Activated CD4-positive, alpha-beta memory T cell treated with anti-CD3 and anti-CD28 coated beads for 36 hours (primary cell): ENCODE measurements around the gene EFHC2. TPM values are rescaled to one million over a fixed set of nuclear protein-coding genes. Genes with fewer than 3 reads are reported as not detected.
"Not testable (repeated sequence)": the region's sequence is repeated elsewhere in the genome, so short reads cannot be mapped to it uniquely, and the experiment has no call there.

ENCODE experiments used
- CTCF ChIA-PET: fragments of 350-600 bp; sonication (Branson Sonifier 250); formaldehyde crosslinking; loops from one replicate; lab custom pipeline; 2021; ENCODE audit warnings: antibody characterized with exemption, inconsistent platforms; lab: Charles Lee
- POLR2A ChIA-PET: fragments of 350-600 bp; sonication (Branson Sonifier 250); formaldehyde crosslinking; loops from one replicate; lab custom pipeline; 2021; ENCODE audit warnings: antibody characterized with exemption; lab: Charles Lee
- DNase-seq: peaks from one replicate; pipeline ENCODE4 v3.0.0-alpha.2; 2020
- H3K27ac Mint-ChIP-seq: one replicate; pipeline ENCODE4 v1.8.0; 2021; ENCODE audit warnings: mixed read lengths
- H3K27me3 Mint-ChIP-seq: one replicate; pipeline ENCODE4 v1.8.0; 2021; ENCODE audit warnings: mixed read lengths
- H3K36me3 Mint-ChIP-seq: one replicate; pipeline ENCODE4 v1.8.0; 2021; ENCODE audit warnings: mixed read lengths
- H3K4me1 Mint-ChIP-seq: one replicate; pipeline ENCODE4 v1.8.0; 2021; ENCODE audit warnings: low read depth, mixed read lengths
- H3K4me3 Mint-ChIP-seq: one replicate; pipeline ENCODE4 v1.8.0; 2021; ENCODE audit warnings: mild to moderate bottlenecking, mixed read lengths
- H3K9me3 Mint-ChIP-seq: one replicate; pipeline ENCODE4 v1.8.0; 2021; ENCODE audit warnings: mixed read lengths
- intact Hi-C: fragments of 100-400 bp; cut with micrococcal nuclease; formaldehyde crosslinking; loops from one replicate; pipeline ENCODE4 v1.15.1; 2023
- total RNA-seq, 2 experiments: library from RNA; stranded (reverse); gene quantifications; one replicate each; pipeline ENCODE4 v1.2.3, GENCODE V29; 2021

Gene EFHC2
- total RNA-seq, 2 experiments from 2014 or later, result 0.24 to 0.58 TPM

DNA sequence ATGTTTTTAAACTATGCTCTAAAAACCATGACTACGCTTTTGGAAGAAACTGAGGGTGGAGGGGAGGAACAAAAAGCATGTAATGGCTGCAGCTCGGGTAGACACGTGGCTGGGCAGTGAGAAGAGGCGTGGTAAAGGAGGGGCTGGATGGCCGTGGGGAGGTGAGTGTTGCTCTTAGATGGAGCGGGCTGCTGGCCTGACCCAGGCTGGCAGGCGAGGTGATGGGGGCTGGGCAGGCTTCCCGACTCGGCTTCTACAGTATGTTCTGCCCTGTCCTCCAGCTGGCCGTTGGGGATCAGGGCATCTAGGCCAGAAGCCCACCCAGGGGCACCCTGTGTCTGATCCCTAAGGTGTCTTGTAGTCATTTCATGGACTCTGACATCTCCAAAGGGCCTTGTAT is 60.7 kb downstream of the EFHC2 start:
- ChIA-PET CTCF (no interaction called here), POLR2A (no interaction called here)
- H3K27me3 Mint-ChIP-seq, result no peaks in the 10 kb centered on the region
- no peak overlapping the region for H3K27ac Mint-ChIP-seq
- H3K4me1 Mint-ChIP-seq, result no peaks in the 10 kb centered on the region
- intact Hi-C loops, result no loop called here
- H3K36me3 Mint-ChIP-seq, result no peaks in the 10 kb centered on the region
- DNase-seq, result no peak
- H3K4me3 Mint-ChIP-seq, result no peak overlapping the region
- no peaks in the 10 kb centered on the region for H3K9me3 Mint-ChIP-seq

- no peak overlapping the region for H3K4me3 Mint-ChIP-seq
- no peaks in the 10 kb centered on the region for H3K27me3 Mint-ChIP-seq
- no peaks in the 10 kb centered on the region for H3K9me3 Mint-ChIP-seq
- no peaks in the 10 kb centered on the region for H3K36me3 Mint-ChIP-seq
- intact Hi-C loops, result no loop called here
- H3K4me1 Mint-ChIP-seq, result peaks cover 2% of the 10 kb centered on the region
- DNase-seq, result no peak
- no peak overlapping the region for H3K27ac Mint-ChIP-seq
- ChIA-PET CTCF (no interaction called here), POLR2A (no interaction called here)
These were observed 63.4 kb downstream of the EFHC2 start for GRCh38 chrX:44280116-44280515.

DNA sequence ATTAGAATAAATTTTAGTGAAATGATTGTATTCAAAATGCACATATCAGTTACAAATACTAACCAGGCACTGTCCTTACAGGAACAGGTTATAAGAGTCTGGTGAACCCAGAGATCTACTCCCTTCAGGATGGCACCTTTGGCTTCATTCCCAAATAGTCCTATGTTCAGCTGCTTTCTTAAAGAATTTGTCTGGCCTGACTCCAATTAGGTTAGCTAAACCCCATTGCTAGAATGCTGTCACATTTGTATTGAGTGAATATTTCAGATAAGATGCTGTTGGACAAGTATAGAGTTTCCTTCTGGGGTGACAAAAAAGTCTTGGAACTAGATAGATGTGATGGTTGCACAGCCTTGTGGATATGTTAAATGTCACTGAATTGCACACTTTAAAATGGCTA is 69.4 kb downstream of the EFHC2 start:
- POLR2A ChIA-PET, result no interaction called here

DNA sequence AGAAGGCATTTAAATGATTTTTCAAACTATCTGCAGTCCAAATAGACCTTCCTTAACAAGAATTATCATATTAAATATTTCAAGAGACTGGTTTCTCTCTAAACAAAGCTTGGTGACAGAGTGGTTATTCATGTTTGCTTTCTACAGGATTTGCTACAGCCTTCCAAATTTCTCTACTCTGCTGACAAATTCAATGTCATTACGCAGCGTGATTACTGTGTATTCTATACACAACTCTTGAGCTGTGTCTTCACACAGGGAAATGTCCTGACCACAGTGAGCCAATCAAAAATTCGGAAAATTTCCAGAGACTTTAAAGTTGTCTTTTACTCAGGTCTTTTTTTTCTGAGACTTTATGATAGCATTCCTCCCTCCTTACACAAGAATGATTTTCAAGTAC is 75.6 kb downstream of the EFHC2 start:
- Mint-ChIP-seq H3K27me3 (no peaks in the 10 kb centered on the region), H3K4me3 (no peak overlapping the region), H3K9me3 (no peaks in the 10 kb centered on the region), H3K4me1 (peaks cover 18% of the 10 kb centered on the region), H3K27ac (no peak overlapping the region), H3K36me3 (no peaks in the 10 kb centered on the region)
- intact Hi-C loops, result no loop called here
- no peak for DNase-seq
- POLR2A ChIA-PET, result no interaction called here
- CTCF ChIA-PET, result no interaction called here

More for the DNA sequence above, 69.4 kb downstream of the EFHC2 start:
- H3K4me1 Mint-ChIP-seq, result peaks cover 8% of the 10 kb centered on the region
- DNase-seq, result no peak
- H3K36me3 Mint-ChIP-seq, result no peaks in the 10 kb centered on the region
- no peak overlapping the region for H3K27ac Mint-ChIP-seq
- H3K4me3 Mint-ChIP-seq, result no peak overlapping the region
- intact Hi-C loops, result no loop called here
- no peaks in the 10 kb centered on the region for H3K9me3 Mint-ChIP-seq
- no peaks in the 10 kb centered on the region for H3K27me3 Mint-ChIP-seq
- CTCF ChIA-PET, result no interaction called here

DNA sequence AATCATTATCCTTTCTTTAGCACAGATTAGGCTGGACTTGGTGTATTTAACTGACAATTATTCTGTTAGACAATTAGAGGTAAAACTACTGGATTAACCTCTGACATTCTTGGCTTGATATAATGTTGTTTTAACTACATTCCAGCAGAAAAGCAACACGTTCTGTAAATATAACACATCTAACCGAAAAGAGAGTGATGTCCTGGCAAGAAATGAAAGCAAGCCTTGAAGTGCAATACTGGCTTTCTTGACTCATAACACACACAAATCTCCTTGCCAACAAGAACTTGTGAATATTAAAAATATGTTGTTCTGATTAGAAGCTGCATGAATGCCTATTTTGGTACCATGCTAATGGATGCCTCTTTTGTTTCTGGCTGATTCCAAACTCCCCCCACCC is 76.4 kb downstream of the EFHC2 start:
- intact Hi-C loops, result no loop called here
- ChIA-PET POLR2A (no interaction called here), CTCF (no interaction called here)
- Mint-ChIP-seq H3K36me3 (no peaks in the 10 kb centered on the region), H3K4me1 (peaks cover 19% of the 10 kb centered on the region), H3K9me3 (no peaks in the 10 kb centered on the region), H3K4me3 (no peak overlapping the region), H3K27ac (no peak overlapping the region), H3K27me3 (no peaks in the 10 kb centered on the region)
- DNase-seq, result no peak

DNA sequence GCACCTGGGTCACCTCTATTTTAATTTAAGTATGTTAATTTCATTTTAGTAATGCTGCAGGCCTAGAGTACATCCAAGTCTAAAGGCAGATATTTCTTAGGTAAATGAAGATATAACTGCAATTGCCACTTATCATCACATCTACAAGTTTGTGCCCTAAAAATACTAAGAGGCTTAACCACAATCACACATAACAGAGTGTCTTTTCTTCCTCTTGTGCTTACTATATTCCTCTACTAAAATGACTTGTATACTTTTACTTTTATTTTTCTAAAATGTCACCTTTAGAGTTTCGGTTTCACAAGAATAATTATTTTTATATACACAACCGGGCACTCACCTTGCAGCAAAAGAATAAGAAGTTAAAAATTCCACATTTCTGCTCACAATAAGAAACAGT is 77.9 kb downstream of the EFHC2 start:
- peaks cover 27% of the 10 kb centered on the region for H3K4me1 Mint-ChIP-seq

GRCh38 chrX:44264936-44265335 is 78.5 kb downstream of the EFHC2 start:
- ChIA-PET CTCF (no interaction called here), POLR2A (no interaction called here)
- H3K27me3 Mint-ChIP-seq, result no peaks in the 10 kb centered on the region
- no peak for DNase-seq
- H3K9me3 Mint-ChIP-seq, result no peaks in the 10 kb centered on the region
- intact Hi-C loops, result no loop called here
- H3K27ac Mint-ChIP-seq, result no peak overlapping the region
- no peaks in the 10 kb centered on the region for H3K36me3 Mint-ChIP-seq
- H3K4me3 Mint-ChIP-seq, result no peak overlapping the region
- peaks cover 30% of the 10 kb centered on the region for H3K4me1 Mint-ChIP-seq

More for the DNA sequence above, 77.9 kb downstream of the EFHC2 start:
- Mint-ChIP-seq H3K36me3 (no peaks in the 10 kb centered on the region), H3K4me3 (no peak overlapping the region), H3K9me3 (no peaks in the 10 kb centered on the region), H3K27ac (no peak overlapping the region), H3K27me3 (no peaks in the 10 kb centered on the region)
- ChIA-PET CTCF (no interaction called here), POLR2A (no interaction called here)
- intact Hi-C loops, result no loop called here
- DNase-seq, result no peak

DNA sequence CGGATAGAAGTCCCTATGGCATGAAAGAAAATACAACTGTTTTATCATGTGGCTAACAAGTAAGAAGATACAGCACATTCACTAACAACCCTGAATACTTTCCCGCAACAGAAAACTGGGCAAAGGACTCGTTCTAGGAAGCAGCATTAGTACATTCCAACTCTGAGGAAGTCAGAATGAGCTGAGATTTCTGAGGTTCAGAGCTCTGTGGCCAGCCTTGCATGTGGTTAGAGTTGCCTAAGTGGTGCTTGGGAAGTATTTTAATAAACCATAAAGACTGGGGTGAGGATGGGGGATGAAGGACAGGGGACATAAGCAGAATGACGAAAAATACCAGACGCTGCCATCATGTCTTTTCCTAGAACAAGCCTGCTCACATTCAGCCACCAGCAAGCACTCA is 82.2 kb downstream of the EFHC2 start:
- H3K4me3 Mint-ChIP-seq, result no peak overlapping the region
- H3K27me3 Mint-ChIP-seq, result no peaks in the 10 kb centered on the region

GRCh38 chrX:44260609-44261008 is 82.9 kb downstream of the EFHC2 start:
- Mint-ChIP-seq H3K27ac (no peak overlapping the region), H3K36me3 (peaks cover 9% of the 10 kb centered on the region), H3K27me3 (no peaks in the 10 kb centered on the region), H3K9me3 (peaks cover 12% of the 10 kb centered on the region), H3K4me1 (peaks cover 34% of the 10 kb centered on the region), H3K4me3 (no peak overlapping the region)
- ChIA-PET POLR2A (no interaction called here), CTCF (no interaction called here)
- DNase-seq, result no peak
- intact Hi-C loops, result no loop called here

More for the DNA sequence above, 82.2 kb downstream of the EFHC2 start:
- ChIA-PET POLR2A (no interaction called here), CTCF (no interaction called here)
- intact Hi-C loops, result no loop called here
- H3K4me1 Mint-ChIP-seq, result peaks cover 34% of the 10 kb centered on the region
- peaks cover 3% of the 10 kb centered on the region for H3K36me3 Mint-ChIP-seq
- no peak overlapping the region for H3K27ac Mint-ChIP-seq
- DNase-seq, result no peak
- peaks cover 5% of the 10 kb centered on the region for H3K9me3 Mint-ChIP-seq

GRCh38 chrX:44255742-44256141 is 87.7 kb downstream of the EFHC2 start:
- Mint-ChIP-seq H3K4me1 (peaks cover 33% of the 10 kb centered on the region), H3K36me3 (peaks cover 20% of the 10 kb centered on the region), H3K9me3 (peaks cover 27% of the 10 kb centered on the region)
- DNase-seq, POLR2A ChIA-PET, CTCF ChIA-PET, H3K4me3 Mint-ChIP-seq, intact Hi-C loops, H3K27ac Mint-ChIP-seq, H3K27me3 Mint-ChIP-seq: not testable (repeated sequence)

DNA sequence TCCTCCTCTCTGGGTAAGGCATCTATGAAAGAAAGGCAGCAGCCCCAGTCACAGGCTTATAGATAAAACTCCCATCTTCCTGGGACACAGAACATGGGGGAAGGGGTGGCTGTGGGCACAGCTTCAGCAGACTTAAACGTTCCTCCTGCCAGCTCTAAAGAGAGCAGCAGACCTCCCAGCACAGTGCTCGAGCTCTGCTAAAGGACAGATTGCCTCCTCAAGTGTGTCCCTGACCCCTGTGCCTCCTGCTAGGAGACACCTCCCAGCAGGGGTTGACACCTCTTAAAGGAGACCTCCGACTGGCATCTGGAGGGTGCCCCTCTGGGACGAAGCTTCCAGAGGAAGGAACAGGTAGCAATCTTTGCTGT is 89.9 kb downstream of the EFHC2 start:
- POLR2A ChIA-PET, result no interaction called here

DNA sequence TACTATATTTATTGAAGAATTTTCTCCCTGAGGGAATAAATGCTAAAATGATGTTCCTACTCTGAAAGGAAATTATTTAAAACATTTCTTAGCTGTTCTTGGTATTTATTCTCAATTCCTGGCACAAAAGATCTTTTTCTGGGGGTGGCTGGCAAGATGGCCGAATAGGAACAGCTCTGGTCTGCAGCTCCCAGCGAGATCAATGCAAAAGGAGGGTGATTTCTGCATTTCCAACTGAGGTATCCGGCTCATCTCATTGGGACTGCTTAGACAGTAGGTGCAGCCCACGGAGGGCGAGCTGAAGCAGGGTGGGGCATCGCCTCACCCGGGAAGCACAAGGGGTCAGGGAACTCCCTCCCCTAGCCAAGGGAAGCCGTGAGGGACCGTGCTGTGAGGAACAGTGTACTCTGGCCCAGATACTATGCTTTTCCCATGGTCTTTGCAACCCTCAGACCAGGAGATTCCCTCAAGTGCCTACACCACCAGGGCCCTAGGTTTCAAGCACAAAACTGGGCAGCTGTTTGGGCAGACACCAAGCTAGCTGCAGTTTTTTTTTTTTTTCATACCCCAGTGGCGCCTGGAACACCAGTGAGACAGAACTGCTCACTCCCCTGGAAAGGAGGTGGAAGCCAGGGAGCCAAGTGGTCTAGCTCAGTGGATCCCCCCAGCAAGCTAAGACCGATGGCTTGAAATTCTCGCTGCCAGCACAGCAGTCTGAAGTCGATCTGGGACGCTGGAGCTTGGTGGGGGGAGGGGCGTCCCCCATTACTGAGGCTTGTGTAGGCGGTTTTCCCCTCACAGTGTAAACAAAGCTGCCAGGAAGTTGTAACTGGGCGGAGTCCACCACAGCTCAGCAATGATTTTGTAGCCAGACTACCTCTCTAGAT is 90.5 kb downstream of the EFHC2 start:
- DNase-seq, result peak; percentile 68
- POLR2A ChIA-PET, H3K4me3 Mint-ChIP-seq, intact Hi-C loops, H3K27me3 Mint-ChIP-seq: not testable (repeated sequence)
- Mint-ChIP-seq H3K9me3 (peaks cover 31% of the 10 kb centered on the region), H3K4me1 (peaks cover 24% of the 10 kb centered on the region), H3K36me3 (peaks cover 20% of the 10 kb centered on the region), H3K27ac (peak overlapping the region; percentile 74)
- CTCF ChIA-PET, result interaction anchor here (0.5 to 1.7 kb wide), 3 partner anchors 9 to 149 kb away, joined by 3 to 10 read pairs (median 3); no protein-coding TSS in a partner anchor

More for the DNA sequence above, 89.9 kb downstream of the EFHC2 start:
- peaks cover 31% of the 10 kb centered on the region for H3K9me3 Mint-ChIP-seq
- H3K36me3 Mint-ChIP-seq, result peaks cover 20% of the 10 kb centered on the region
- CTCF ChIA-PET, result interaction anchor here (0.5 to 1.7 kb wide), 2 partner anchors 10 to 150 kb away, joined by 3 to 10 read pairs; no protein-coding TSS in a partner anchor
- peak overlapping the region; percentile 74 for H3K27ac Mint-ChIP-seq
- intact Hi-C loops, result no loop called here
- no peak overlapping the region for H3K4me3 Mint-ChIP-seq
- DNase-seq, result no peak
- no peaks in the 10 kb centered on the region for H3K27me3 Mint-ChIP-seq
- H3K4me1 Mint-ChIP-seq, result peaks cover 24% of the 10 kb centered on the region

- H3K4me1 Mint-ChIP-seq, result peaks cover 14% of the 10 kb centered on the region
- POLR2A ChIA-PET, result no interaction called here
- intact Hi-C loops, result no loop called here
- no peaks in the 10 kb centered on the region for H3K27me3 Mint-ChIP-seq
- no peak for DNase-seq
- CTCF ChIA-PET, result no interaction called here
- H3K27ac Mint-ChIP-seq, result no peak overlapping the region
- H3K36me3 Mint-ChIP-seq, result no peaks in the 10 kb centered on the region
- peaks cover 4% of the 10 kb centered on the region for H3K9me3 Mint-ChIP-seq
- H3K4me3 Mint-ChIP-seq, result no peak overlapping the region
These were observed 96.0 kb downstream of the EFHC2 start for GRCh38 chrX:44247468-44247867.
